B cell (primary cell): ENCODE results near the gene CCNI2. TPM values are rescaled to one million over a fixed set of nuclear protein-coding genes. Genes with fewer than 3 reads are reported as not detected.

ENCODE experiments used
- ATAC-seq: fragments of 200-7000 bp; cut with Tn5 transposase; one replicate; pipeline ENCODE4 v1.10.0; 2021; ENCODE audit warnings: low read depth, mild to moderate bottlenecking, moderate number of reproducible peaks, moderate library complexity
- CTCF ChIA-PET: fragments of 350-600 bp; sonication (Branson Sonifier 250); formaldehyde crosslinking; loops from one replicate; lab custom pipeline; 2021; ENCODE audit warnings: antibody characterized with exemption, inconsistent platforms; lab: Charles Lee
- POLR2A ChIA-PET: fragments of 350-600 bp; sonication (Branson Sonifier 250); formaldehyde crosslinking; loops from one replicate; lab custom pipeline; 2021; ENCODE audit warnings: antibody characterized with exemption; lab: Charles Lee
- DNase-seq: peaks from one replicate; pipeline ENCODE4 v3.0.0; 2013
- H2AFZ ChIP-seq: 2 replicates; pipeline ENCODE4 v1.6.1; 2012; ENCODE audit warnings: mild to moderate bottlenecking, low read depth, low read length; ENCODE audit not compliant: insufficient read depth, poor library complexity, severe bottlenecking
- H3K27ac ChIP-seq, 2 donors: 1 replicate in 1 of 2; 2 replicates in 1 of 2; pipeline ENCODE4 v1.5.1; 2012 to 2013; ENCODE audit warnings: low read length in 2 of 2, mild to moderate bottlenecking in 2 of 2, moderate library complexity in 1 of 2
- H3K27me3 ChIP-seq, 4 experiments: fragments of 200-600 bp in 1 of 4; sonication (generic) in 1 of 4; replicated peaks in 1 of 4; 1 replicate in 2 of 4; 2 replicates in 2 of 4; pipeline versions ENCODE4 v1.6.1 to v1.7.0; 2013 to 2016; ENCODE audit warnings: low read length in 3 of 4, mild to moderate bottlenecking in 2 of 4, mixed read lengths in 1 of 4, moderate library complexity in 1 of 4; ENCODE audit not compliant: insufficient read depth in 4 of 4, control insufficient read depth in 3 of 4; ENCODE audit errors: control extremely low read depth in 1 of 4
- H3K36me3 ChIP-seq, 2 experiments: replicated peaks in 1 of 2; 1 replicate in 1 of 2; 2 replicates in 1 of 2; pipeline versions ENCODE4 v1.6.1 to v1.7.1; 2013; ENCODE audit warnings: low read length in 1 of 2; ENCODE audit not compliant: insufficient read depth in 2 of 2, control insufficient read depth in 1 of 2; ENCODE audit errors: control extremely low read depth in 1 of 2, extremely low read depth in 1 of 2
- H3K4me1 ChIP-seq, 2 donors: fragments of 200-600 bp in 1 of 2; sonication (generic) in 1 of 2; 1 replicate in 1 of 2; 2 replicates in 1 of 2; pipeline versions ENCODE4 v1.5.1 to v1.6.1; 2013 to 2017; ENCODE audit warnings: low read length in 2 of 2; ENCODE audit not compliant: control insufficient read depth in 2 of 2, insufficient read depth in 2 of 2
- H3K4me2 ChIP-seq: replicated peaks from 2 replicates; pipeline ENCODE3; 2012; ENCODE audit warnings: mild to moderate bottlenecking, low read depth, low read length; ENCODE audit not compliant: poor library complexity, severe bottlenecking
- H3K4me3 ChIP-seq, 5 experiments: fragments of 200-600 bp in 1 of 5; sonication (generic) in 1 of 5; 1 replicate in 3 of 5; 2 replicates in 2 of 5; pipeline versions ENCODE4 v1.5.1 to v1.7.0; 2011 to 2016; ENCODE audit warnings: low read length in 4 of 5, mild to moderate bottlenecking in 4 of 5, low read depth in 2 of 5, control low read depth in 1 of 5, moderate library complexity in 1 of 5; ENCODE audit not compliant: insufficient read depth in 1 of 5; ENCODE audit errors: control extremely low read depth in 1 of 5, extremely low read depth in 1 of 5
- H3K79me2 ChIP-seq: fragments of 200-600 bp; sonication (generic); one replicate; pipeline ENCODE4 v1.6.0; 2016; ENCODE audit warnings: low read length; ENCODE audit not compliant: control insufficient read depth, insufficient read depth
- H3K9ac ChIP-seq: fragments of 200-600 bp; sonication (generic); 2 replicates; pipeline ENCODE4 v1.6.1; 2017; ENCODE audit warnings: mild to moderate bottlenecking, low read length, moderate library complexity
- H3K9me3 ChIP-seq, 3 donors: one replicate each; pipeline versions ENCODE4 v1.6.1 to v1.7.1; 2013; ENCODE audit warnings: low read length in 2 of 3; ENCODE audit not compliant: control insufficient read depth in 2 of 3, insufficient read depth in 1 of 3; ENCODE audit errors: control extremely low read depth in 1 of 3
- H4K20me1 ChIP-seq: 2 replicates; pipeline ENCODE4 v1.6.0; 2012; ENCODE audit warnings: mild to moderate bottlenecking, low read length; ENCODE audit not compliant: insufficient read depth, control insufficient read depth, poor library complexity, severe bottlenecking
- H3K27ac Mint-ChIP-seq: one replicate; pipeline ENCODE4 v1.8.0; 2021; ENCODE audit warnings: mixed read lengths
- H3K27me3 Mint-ChIP-seq: one replicate; pipeline ENCODE4 v1.8.0; 2021; ENCODE audit warnings: mixed read lengths
- H3K4me1 Mint-ChIP-seq: one replicate; pipeline ENCODE4 v1.8.0; 2021; ENCODE audit warnings: mixed read lengths
- H3K4me3 Mint-ChIP-seq: one replicate; pipeline ENCODE4 v1.8.0; 2021; ENCODE audit warnings: mixed read lengths
- H3K9me3 Mint-ChIP-seq: one replicate; pipeline ENCODE4 v1.8.0; 2022; ENCODE audit warnings: mixed read lengths; ENCODE audit not compliant: insufficient read depth
- CTCF ChIP-seq: fragments of 200-600 bp; IDR thresholded peaks from one replicate; pipeline ENCODE4 v1.8.0; 2022; ENCODE audit warnings: antibody characterized with exemption, mild to moderate bottlenecking
- EZH2 ChIP-seq: IDR thresholded peaks from 2 replicates; pipeline ENCODE4 v1.6.1; 2012; ENCODE audit warnings: borderline replicate concordance, low read depth, mild to moderate bottlenecking, moderate library complexity, low read length; ENCODE audit not compliant: insufficient read depth, poor library complexity, severe bottlenecking
- WGBS: methylation state at CpG from one replicate; pipeline ENCODE4 v1.1.5; 2013; ENCODE audit warnings: missing lambda C conversion rate; ENCODE audit not compliant: insufficient coverage; 5-methylcytosine and 5-hydroxymethylcytosine counted together
- intact Hi-C: fragments of 100-400 bp; cut with micrococcal nuclease; formaldehyde crosslinking; loops from one replicate; pipeline ENCODE4 v1.10.0; 2022
- polyA plus RNA-seq: library from polyadenylated mRNA; depleted of rRNA; stranded (reverse); fragments of >200 nt; gene quantifications from 2 replicates; pipeline ENCODE4 v1.2.3, GENCODE V29; 2012
- total RNA-seq, 2 donors: library from RNA; stranded (reverse); fragments of 120-200 nt in 1 of 2; gene quantifications; 1 replicate in 1 of 2; 2 replicates in 1 of 2; pipeline versions ENCODE4 v1.2.3 to v1.2.4, GENCODE V29; 2013 to 2022

The CCNI2 gene
- total and polyA plus RNA-seq, 2 donors (not counting 1 experiment from before 2014, with no cell fraction given), result 0.39 to 2.0 TPM

GRCh38 chr5:132751444-132751843, 4.2 kb downstream of the CCNI2 start:
- Histone ChIP-seq H3K9me3 (peaks cover 0 to 6% (median 0%) of the 10 kb centered on the region in 3 donors), H3K27me3 (peaks cover 0 to 20% (median 1%) of the 10 kb centered on the region in 4 experiments), H3K27ac (no peak overlapping the region), H3K79me2 (no peaks in the 10 kb centered on the region), H2AFZ (no peak overlapping the region), H3K4me1 (peaks cover 4 to 6% of the 10 kb centered on the region in 2 donors), H3K4me2 (no peak overlapping the region), H4K20me1 (no peaks in the 10 kb centered on the region), H3K9ac (no peak overlapping the region), H3K4me3 (no peak overlapping the region), H3K36me3 (no peaks in the 10 kb centered on the region)
- WGBS, result 76% methylated on average over 6 of the region's 7 CpGs
- intact Hi-C loops, result no loop called here
- ChIA-PET CTCF (interaction anchor here (1.1 kb wide), 1 partner anchor 14 kb away, joined by 4 read pairs; the partner anchor contains the start of gene KIF3A), POLR2A (no interaction called here)
- TF ChIP-seq CTCF (no peak), EZH2 (no peak)
- Mint-ChIP-seq H3K27me3 (peaks cover 6% of the 10 kb centered on the region), H3K4me3 (no peak overlapping the region), H3K27ac (peak overlapping the region; percentile 57), H3K9me3 (no peaks in the 10 kb centered on the region), H3K4me1 (peaks cover 14% of the 10 kb centered on the region)
- ATAC-seq (no peak), DNase-seq (peak; percentile 28)

GRCh38 chr5:132751971-132752580, 4.8 kb downstream of the CCNI2 start:
- Mint-ChIP-seq H3K27me3 (peaks cover 6% of the 10 kb centered on the region), H3K9me3 (no peaks in the 10 kb centered on the region), H3K27ac (peak overlapping the region; percentile 57), H3K4me3 (no peak overlapping the region), H3K4me1 (peaks cover 12% of the 10 kb centered on the region)
- no peak for TF ChIP-seq EZH2
- Histone ChIP-seq H4K20me1 (no peaks in the 10 kb centered on the region), H3K27me3 (peaks cover 0 to 14% (median 0%) of the 10 kb centered on the region in 4 experiments), H3K4me1 (peaks cover 0 to under 1% of the 10 kb centered on the region in 2 donors), H2AFZ (no peak overlapping the region), H3K9ac (no peak overlapping the region), H3K4me2 (no peak overlapping the region), H3K36me3 (no peaks in the 10 kb centered on the region), H3K79me2 (no peaks in the 10 kb centered on the region), H3K4me3 (no peak overlapping the region), H3K9me3 (peaks cover 0 to 6% (median 0%) of the 10 kb centered on the region in 3 donors), H3K27ac (no peak overlapping the region)
- ATAC-seq (no peak), DNase-seq (no peak)
- intact Hi-C loops, result no loop called here
- 98% methylated on average over 5 of the region's 5 CpGs for WGBS
- ChIA-PET POLR2A (no interaction called here), CTCF (interaction anchor here (0.6 kb wide), 1 partner anchor 68 kb away, joined by 3 read pairs; no protein-coding TSS in a partner anchor)
